IMR-90 (cell line): ENCODE results near the gene UMOD. TPM values are rescaled to one million over a fixed set of nuclear protein-coding genes. Genes with fewer than 3 reads are reported as not detected.

Source experiments
- ATAC-seq: fragments of 200-7000 bp; cut with Tn5 transposase; 2 replicates; pipeline ENCODE4 v1.9.1; 2020; ENCODE audit warnings: low read depth, mild to moderate bottlenecking, moderate library complexity
- BruUV-seq: library from RNA; stranded (reverse); fragments of 400-500 nt; replicated peaks from 2 replicates; lab custom pipeline; 2021; lab: Mats Ljungman, UMichigan
- CTCF ChIA-PET: fragments of 300-600 bp; formaldehyde crosslinking; extraction: SDS; loops from one replicate; lab custom pipeline; 2021; ENCODE audit warnings: antibody characterized with exemption; lab: Yijun Ruan, JAX
- POLR2A ChIA-PET: fragments of 300-600 bp; sonication (Branson Sonifier 250); formaldehyde crosslinking; loops from one replicate; lab custom pipeline; 2022; ENCODE audit warnings: antibody characterized with exemption; ENCODE audit not compliant: unreplicated experiment; lab: Charles Lee
- DNase-seq: peaks from one replicate; pipeline ENCODE4 v3.0.0; 2013
- H2AFZ ChIP-seq: replicated peaks from 2 replicates; pipeline ENCODE3; 2013; ENCODE audit warnings: low read length, mild to moderate bottlenecking; ENCODE audit not compliant: poor library complexity
- H2AK5ac ChIP-seq: 2 replicates; pipeline ENCODE4 v1.6.1; 2013; ENCODE audit warnings: low read depth, low read length, inconsistent platforms
- H2AK9ac ChIP-seq: replicated peaks from 2 replicates; pipeline ENCODE3; 2013; ENCODE audit warnings: mild to moderate bottlenecking, low read depth, low read length, moderate library complexity; ENCODE audit not compliant: poor library complexity
- H2BK120ac ChIP-seq: 2 replicates; pipeline ENCODE4 v1.6.1; 2013; ENCODE audit warnings: low read depth, low read length, inconsistent platforms
- H2BK15ac ChIP-seq: 3 replicates; pipeline ENCODE4 v1.6.1; 2013; ENCODE audit warnings: low read depth, low read length, inconsistent platforms
- H2BK20ac ChIP-seq: 2 replicates; pipeline ENCODE4 v1.6.1; 2013; ENCODE audit warnings: low read depth, mild to moderate bottlenecking, inconsistent platforms, low read length, moderate library complexity
- H2BK5ac ChIP-seq: 2 replicates; pipeline ENCODE4 v1.6.1; 2013; ENCODE audit warnings: mild to moderate bottlenecking, low read depth, low read length, inconsistent platforms; ENCODE audit not compliant: poor library complexity, severe bottlenecking
- H3K14ac ChIP-seq: replicated peaks from 2 replicates; pipeline ENCODE4 v1.6.1; 2013; ENCODE audit warnings: low read depth, low read length, inconsistent platforms
- H3K18ac ChIP-seq: 2 replicates; pipeline ENCODE4 v1.6.1; 2013; ENCODE audit warnings: low read depth, low read length, control low read depth
- H3K23ac ChIP-seq: 2 replicates; pipeline ENCODE4 v1.6.1; 2013; ENCODE audit warnings: low read depth, low read length, inconsistent platforms
- H3K27ac ChIP-seq: 2 replicates; pipeline ENCODE4 v1.5.1; 2013; ENCODE audit warnings: mild to moderate bottlenecking, control low read depth, low read length; ENCODE audit not compliant: insufficient read depth
- H3K27me3 ChIP-seq: 2 replicates; pipeline ENCODE4 v1.6.1; 2013; ENCODE audit warnings: low read length; ENCODE audit not compliant: control insufficient read depth, insufficient read depth
- H3K36me3 ChIP-seq: 2 replicates; pipeline ENCODE4 v1.6.1; 2013; ENCODE audit warnings: low read length, mixed read lengths; ENCODE audit not compliant: control insufficient read depth, insufficient read depth
- H3K4ac ChIP-seq: 2 replicates; pipeline ENCODE4 v1.6.1; 2013; ENCODE audit warnings: low read depth, low read length, inconsistent platforms
- H3K4me1 ChIP-seq: 2 replicates; pipeline ENCODE4 v1.6.1; 2013; ENCODE audit warnings: low read length, mixed read lengths; ENCODE audit not compliant: control insufficient read depth, insufficient read depth
- H3K4me2 ChIP-seq: 2 replicates; pipeline ENCODE4 v1.6.1; 2013; ENCODE audit warnings: low read depth, mild to moderate bottlenecking, control low read depth, low read length, moderate library complexity
- H3K4me3 ChIP-seq: 2 replicates; pipeline ENCODE4 v1.5.1; 2013; ENCODE audit warnings: low read depth, mild to moderate bottlenecking, control low read depth, low read length, moderate library complexity; ENCODE audit not compliant: insufficient read depth
- H3K56ac ChIP-seq: 2 replicates; pipeline ENCODE4 v1.6.1; 2013; ENCODE audit warnings: low read length, inconsistent platforms; ENCODE audit not compliant: insufficient read depth; ENCODE audit errors: extremely low read depth
- H3K79me1 ChIP-seq, 2 experiments: 2 replicates each; pipeline ENCODE4 v1.6.1; 2013; ENCODE audit warnings: low read length in 2 of 2, inconsistent platforms in 1 of 2, low read depth in 1 of 2
- H3K9ac ChIP-seq: 2 replicates; pipeline ENCODE4 v1.6.1; 2013; ENCODE audit warnings: low read depth, low read length, control low read depth
- H3K9me1 ChIP-seq: 2 replicates; pipeline ENCODE4 v1.6.1; 2013; ENCODE audit warnings: low read length, inconsistent platforms; ENCODE audit not compliant: insufficient read depth
- H3K9me3 ChIP-seq: 2 replicates; pipeline ENCODE4 v1.6.1; 2013; ENCODE audit warnings: low read length; ENCODE audit not compliant: control insufficient read depth, insufficient read depth
- H4K20me1 ChIP-seq: 2 replicates; pipeline ENCODE4 v1.6.1; 2013; ENCODE audit warnings: low read length, inconsistent platforms; ENCODE audit not compliant: insufficient read depth
- H4K5ac ChIP-seq: 2 replicates; pipeline ENCODE4 v1.6.1; 2013; ENCODE audit warnings: mild to moderate bottlenecking, low read depth, low read length, control low read depth
- H4K8ac ChIP-seq, 2 experiments: 2 replicates each; pipeline ENCODE4 v1.6.1; 2013; ENCODE audit warnings: low read depth in 2 of 2, low read length in 2 of 2, control low read depth in 1 of 2, inconsistent platforms in 1 of 2
- H4K91ac ChIP-seq: 2 replicates; pipeline ENCODE4 v1.6.1; 2013; ENCODE audit warnings: low read depth, low read length, inconsistent platforms; ENCODE audit not compliant: insufficient read depth
- BHLHE40 ChIP-seq: fragments of 150-350 bp; IDR thresholded peaks from 2 replicates; pipeline ENCODE4 v1.6.1; 2016; ENCODE audit warnings: mild to moderate bottlenecking, low read depth, low read length
- CEBPB ChIP-seq: IDR thresholded peaks from 2 replicates; pipeline ENCODE4 v1.6.1; 2012; ENCODE audit warnings: low read depth, low read length, improper control_type of control experiment
- CHD1 ChIP-seq: IDR thresholded peaks from 2 replicates; pipeline ENCODE4 v1.6.1; 2012; ENCODE audit warnings: low read depth, low read length, improper control_type of control experiment
- ELK1 ChIP-seq: fragments of 150-350 bp; IDR thresholded peaks from 2 replicates; pipeline ENCODE4 v1.6.1; 2016; ENCODE audit warnings: low read depth, mild to moderate bottlenecking, low read length, moderate library complexity, borderline replicate concordance
- FOS ChIP-seq: fragments of 150-350 bp; IDR thresholded peaks from 2 replicates; pipeline ENCODE4 v1.6.1; 2016; ENCODE audit warnings: low read depth, low read length
- MAFK ChIP-seq: IDR thresholded peaks from 2 replicates; pipeline ENCODE4 v1.6.1; 2012; ENCODE audit warnings: low read depth, low read length, improper control_type of control experiment
- MAZ ChIP-seq: IDR thresholded peaks from 2 replicates; pipeline ENCODE4 v1.6.1; 2012; ENCODE audit warnings: low read depth, mild to moderate bottlenecking, low read length, improper control_type of control experiment, moderate library complexity, borderline replicate concordance
- MXI1 ChIP-seq: IDR thresholded peaks from 2 replicates; pipeline ENCODE4 v1.6.1; 2012; ENCODE audit warnings: low read depth, mild to moderate bottlenecking, low read length, moderate library complexity, borderline replicate concordance
- NFE2L2 ChIP-seq: fragments of 150-350 bp; IDR thresholded peaks from 2 replicates; pipeline ENCODE4 v1.6.1; 2016; ENCODE audit warnings: low read depth, mild to moderate bottlenecking, low read length
- RFX5 ChIP-seq: IDR thresholded peaks from 2 replicates; pipeline ENCODE4 v1.8.0; 2012; ENCODE audit warnings: low read depth, mild to moderate bottlenecking, low read length, moderate library complexity
- SMC3 ChIP-seq: fragments of 150-350 bp; IDR thresholded peaks from 2 replicates; pipeline ENCODE4 v1.6.1; 2016; ENCODE audit warnings: low read depth, mild to moderate bottlenecking, antibody characterized with exemption, low read length, moderate library complexity
- USF2 ChIP-seq: fragments of 150-350 bp; IDR thresholded peaks from 2 replicates; pipeline ENCODE4 v1.6.1; 2017; ENCODE audit warnings: mild to moderate bottlenecking, antibody characterized with exemption, low read length, low read depth
- WGBS, 2 experiments: methylation state at CpG; one replicate each; pipeline versions ENCODE4 v1.1.5 to v1.1.7; 2013; ENCODE audit warnings: missing lambda C conversion rate in 2 of 2; ENCODE audit not compliant: insufficient read length in 1 of 2; ENCODE audit errors: extremely low coverage in 2 of 2; 5-methylcytosine and 5-hydroxymethylcytosine counted together
- dilution Hi-C: fragments of 300-500 bp; cut with HindIII; formaldehyde crosslinking; loops from one replicate; pipeline ENCODE4 v1.14.3; 2018; ENCODE audit warnings: low sequenced_read_pairs; ENCODE audit not compliant: unreplicated experiment
- in situ Hi-C: fragments of 300-500 bp; cut with MboI; formaldehyde crosslinking; loops from 3 replicates; pipeline ENCODE4 v1.14.3; 2019; ENCODE audit warnings: low sequenced_read_pairs, inconsistent platforms, mixed read lengths
- intact Hi-C: fragments of 100-400 bp; cut with micrococcal nuclease; formaldehyde crosslinking; loops from 2 replicates; pipeline ENCODE4 v1.10.0; 2022
- polyA plus RNA-seq, 3 experiments: library from polyadenylated mRNA; depleted of rRNA; stranded (reverse); fragments of >200 nt; gene quantifications; 2 replicates each; pipeline ENCODE4 v1.2.3, GENCODE V29; 2012; ENCODE audit warnings: low replicate concordance in 1 of 3
- total RNA-seq: library from RNA; depleted of rRNA; stranded (reverse); fragments of >200 nt; gene quantifications from 2 replicates; pipeline ENCODE4 v1.2.3, GENCODE V29; 2012

UMOD gene
- total and polyA plus RNA-seq, 2 of the 4 experiments (the other 2 are of a cell fraction), result not detected

GRCh38 chr16:20313741-20314140 lies 38.8 kb downstream of the UMOD start:
- Histone ChIP-seq H2AK5ac (no peak overlapping the region), H3K18ac (no peak overlapping the region), H3K4me2 (no peak overlapping the region), H3K4me1 (no peaks in the 10 kb centered on the region), H3K9me3 (peaks cover 7% of the 10 kb centered on the region; the same call in 1 of the 2 replicates), H3K27me3 (no peaks in the 10 kb centered on the region), H3K9ac (no peak overlapping the region), H4K8ac (no peak overlapping the region), H3K56ac (no peak overlapping the region), H4K20me1 (no peaks in the 10 kb centered on the region), H4K5ac (no peak overlapping the region), H2BK120ac (no peak overlapping the region), H2BK20ac (no peak overlapping the region), H3K9me1 (no peaks in the 10 kb centered on the region), H4K91ac (no peak overlapping the region), H3K4me3 (no peak overlapping the region), H3K36me3 (no peaks in the 10 kb centered on the region), H2AK9ac (no peak overlapping the region), H2AFZ (no peak overlapping the region), H2BK5ac (no peak overlapping the region), H3K23ac (no peak overlapping the region), H3K79me1 (no peaks in the 10 kb centered on the region), H3K4ac (no peak overlapping the region), H3K14ac (no peak overlapping the region), H3K27ac (no peak overlapping the region), H2BK15ac (no peak overlapping the region)
- no peak for DNase-seq
- in situ Hi-C loops (no loop called here), dilution Hi-C loops (no loop called here), intact Hi-C loops (no loop called here)
- BruUV-seq, result no TSS peak
- no CpG with 5 or more reads among the region's 3 CpGs for WGBS, 2 experiments
- no peak for ATAC-seq
- POLR2A ChIA-PET, result interaction anchor here (0.6 kb wide), 1 partner anchor 11 kb away, joined by 3 read pairs; no protein-coding TSS in a partner anchor
- no peak for TF ChIP-seq USF2
- TF ChIP-seq NFE2L2, result no peak
- TF ChIP-seq MAFK, result no peak
- no peak for TF ChIP-seq CHD1
- TF ChIP-seq CEBPB, result no peak
- TF ChIP-seq FOS, result no peak
- TF ChIP-seq MAZ, result no peak
- no peak for TF ChIP-seq SMC3
- TF ChIP-seq RFX5, result no peak
- no peak for TF ChIP-seq MXI1
- no peak for TF ChIP-seq BHLHE40
- TF ChIP-seq ELK1, result no peak
- CTCF ChIA-PET, result no interaction called here
